22Rv1 (cell line): ENCODE results near the gene ZFP69B.

Experiments used
- ZFX ChIP-seq: fragments of 450-650 bp; IDR thresholded peaks from 2 replicates; pipeline ENCODE4 v1.6.1; 2017; ENCODE audit warnings: antibody characterized with exemption, borderline replicate concordance
- TF ChIP-seq, protein P1 (sequence below): fragments of 450-650 bp; IDR thresholded peaks from 2 replicates; pipeline ENCODE4 v1.5.1; 2017; ENCODE audit warnings: mild to moderate bottlenecking

DNA sequence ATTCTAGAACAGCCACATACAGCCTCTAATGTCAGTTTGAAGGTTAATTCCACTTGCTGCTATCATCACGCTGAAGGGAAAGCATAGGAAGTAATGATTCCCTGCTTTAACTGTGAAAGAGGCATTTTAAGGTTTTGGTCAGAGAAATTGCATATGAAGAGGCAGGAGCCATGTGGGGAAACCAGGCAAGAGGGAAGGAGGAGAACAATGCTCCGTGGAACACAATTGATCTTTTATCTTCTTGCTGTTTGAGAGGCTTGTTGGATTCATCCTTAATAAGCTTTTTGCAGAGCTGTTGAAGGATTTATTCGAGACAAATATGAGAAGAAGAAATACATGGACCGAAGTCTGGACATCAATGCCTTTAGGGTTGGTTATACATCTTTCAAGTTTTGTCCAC, 40.8 kb upstream of the ZFP69B start:
- TF ChIP-seq, protein P1, sequence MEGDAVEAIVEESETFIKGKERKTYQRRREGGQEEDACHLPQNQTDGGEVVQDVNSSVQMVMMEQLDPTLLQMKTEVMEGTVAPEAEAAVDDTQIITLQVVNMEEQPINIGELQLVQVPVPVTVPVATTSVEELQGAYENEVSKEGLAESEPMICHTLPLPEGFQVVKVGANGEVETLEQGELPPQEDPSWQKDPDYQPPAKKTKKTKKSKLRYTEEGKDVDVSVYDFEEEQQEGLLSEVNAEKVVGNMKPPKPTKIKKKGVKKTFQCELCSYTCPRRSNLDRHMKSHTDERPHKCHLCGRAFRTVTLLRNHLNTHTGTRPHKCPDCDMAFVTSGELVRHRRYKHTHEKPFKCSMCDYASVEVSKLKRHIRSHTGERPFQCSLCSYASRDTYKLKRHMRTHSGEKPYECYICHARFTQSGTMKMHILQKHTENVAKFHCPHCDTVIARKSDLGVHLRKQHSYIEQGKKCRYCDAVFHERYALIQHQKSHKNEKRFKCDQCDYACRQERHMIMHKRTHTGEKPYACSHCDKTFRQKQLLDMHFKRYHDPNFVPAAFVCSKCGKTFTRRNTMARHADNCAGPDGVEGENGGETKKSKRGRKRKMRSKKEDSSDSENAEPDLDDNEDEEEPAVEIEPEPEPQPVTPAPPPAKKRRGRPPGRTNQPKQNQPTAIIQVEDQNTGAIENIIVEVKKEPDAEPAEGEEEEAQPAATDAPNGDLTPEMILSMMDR: no peak
- no peak for TF ChIP-seq ZFX
